Measurements from ENCODE around the gene OSBP2. TPM values are rescaled to one million over a fixed set of nuclear protein-coding genes. Genes with fewer than 3 reads are reported as not detected.

Gene OSBP2
- total and polyA plus RNA-seq, 2 of the 13 experiments (the other 11 are each of a cell fraction or from before 2014, with no cell fraction given), result 5.0 to 7.7 TPM

GRCh38 chr22:30881361-30882183, 186.9 kb downstream of the OSBP2 start (continued):
- no peak for TF ChIP-seq ZNF446 (CRISPR knock-in tag; IDR thresholded peaks at IDR 0.05)
- no peak for TF ChIP-seq TAF1 (CRISPR knock-in tag; IDR thresholded peaks at IDR 0.05)
- TF ChIP-seq, protein P1, sequence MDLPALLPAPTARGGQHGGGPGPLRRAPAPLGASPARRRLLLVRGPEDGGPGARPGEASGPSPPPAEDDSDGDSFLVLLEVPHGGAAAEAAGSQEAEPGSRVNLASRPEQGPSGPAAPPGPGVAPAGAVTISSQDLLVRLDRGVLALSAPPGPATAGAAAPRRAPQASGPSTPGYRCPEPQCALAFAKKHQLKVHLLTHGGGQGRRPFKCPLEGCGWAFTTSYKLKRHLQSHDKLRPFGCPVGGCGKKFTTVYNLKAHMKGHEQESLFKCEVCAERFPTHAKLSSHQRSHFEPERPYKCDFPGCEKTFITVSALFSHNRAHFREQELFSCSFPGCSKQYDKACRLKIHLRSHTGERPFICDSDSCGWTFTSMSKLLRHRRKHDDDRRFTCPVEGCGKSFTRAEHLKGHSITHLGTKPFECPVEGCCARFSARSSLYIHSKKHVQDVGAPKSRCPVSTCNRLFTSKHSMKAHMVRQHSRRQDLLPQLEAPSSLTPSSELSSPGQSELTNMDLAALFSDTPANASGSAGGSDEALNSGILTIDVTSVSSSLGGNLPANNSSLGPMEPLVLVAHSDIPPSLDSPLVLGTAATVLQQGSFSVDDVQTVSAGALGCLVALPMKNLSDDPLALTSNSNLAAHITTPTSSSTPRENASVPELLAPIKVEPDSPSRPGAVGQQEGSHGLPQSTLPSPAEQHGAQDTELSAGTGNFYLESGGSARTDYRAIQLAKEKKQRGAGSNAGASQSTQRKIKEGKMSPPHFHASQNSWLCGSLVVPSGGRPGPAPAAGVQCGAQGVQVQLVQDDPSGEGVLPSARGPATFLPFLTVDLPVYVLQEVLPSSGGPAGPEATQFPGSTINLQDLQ (CRISPR knock-in tag; IDR thresholded peaks at IDR 0.05), result no peak
- TF ChIP-seq, protein P2, sequence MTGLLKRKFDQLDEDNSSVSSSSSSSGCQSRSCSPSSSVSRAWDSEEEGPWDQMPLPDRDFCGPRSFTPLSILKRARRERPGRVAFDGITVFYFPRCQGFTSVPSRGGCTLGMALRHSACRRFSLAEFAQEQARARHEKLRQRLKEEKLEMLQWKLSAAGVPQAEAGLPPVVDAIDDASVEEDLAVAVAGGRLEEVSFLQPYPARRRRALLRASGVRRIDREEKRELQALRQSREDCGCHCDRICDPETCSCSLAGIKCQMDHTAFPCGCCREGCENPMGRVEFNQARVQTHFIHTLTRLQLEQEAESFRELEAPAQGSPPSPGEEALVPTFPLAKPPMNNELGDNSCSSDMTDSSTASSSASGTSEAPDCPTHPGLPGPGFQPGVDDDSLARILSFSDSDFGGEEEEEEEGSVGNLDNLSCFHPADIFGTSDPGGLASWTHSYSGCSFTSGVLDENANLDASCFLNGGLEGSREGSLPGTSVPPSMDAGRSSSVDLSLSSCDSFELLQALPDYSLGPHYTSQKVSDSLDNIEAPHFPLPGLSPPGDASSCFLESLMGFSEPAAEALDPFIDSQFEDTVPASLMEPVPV (CRISPR knock-in tag; IDR thresholded peaks at IDR 0.05), result no peak
- TF ChIP-seq ZFP36L2 (CRISPR knock-in tag; IDR thresholded peaks at IDR 0.05), result no peak
- TF ChIP-seq ZNF607 (CRISPR knock-in tag; IDR thresholded peaks at IDR 0.05; ENCODE audit: borderline replicate concordance), result peak; percentile 38; the same call in 1 of the 2 replicates
- TF ChIP-seq, protein P3, sequence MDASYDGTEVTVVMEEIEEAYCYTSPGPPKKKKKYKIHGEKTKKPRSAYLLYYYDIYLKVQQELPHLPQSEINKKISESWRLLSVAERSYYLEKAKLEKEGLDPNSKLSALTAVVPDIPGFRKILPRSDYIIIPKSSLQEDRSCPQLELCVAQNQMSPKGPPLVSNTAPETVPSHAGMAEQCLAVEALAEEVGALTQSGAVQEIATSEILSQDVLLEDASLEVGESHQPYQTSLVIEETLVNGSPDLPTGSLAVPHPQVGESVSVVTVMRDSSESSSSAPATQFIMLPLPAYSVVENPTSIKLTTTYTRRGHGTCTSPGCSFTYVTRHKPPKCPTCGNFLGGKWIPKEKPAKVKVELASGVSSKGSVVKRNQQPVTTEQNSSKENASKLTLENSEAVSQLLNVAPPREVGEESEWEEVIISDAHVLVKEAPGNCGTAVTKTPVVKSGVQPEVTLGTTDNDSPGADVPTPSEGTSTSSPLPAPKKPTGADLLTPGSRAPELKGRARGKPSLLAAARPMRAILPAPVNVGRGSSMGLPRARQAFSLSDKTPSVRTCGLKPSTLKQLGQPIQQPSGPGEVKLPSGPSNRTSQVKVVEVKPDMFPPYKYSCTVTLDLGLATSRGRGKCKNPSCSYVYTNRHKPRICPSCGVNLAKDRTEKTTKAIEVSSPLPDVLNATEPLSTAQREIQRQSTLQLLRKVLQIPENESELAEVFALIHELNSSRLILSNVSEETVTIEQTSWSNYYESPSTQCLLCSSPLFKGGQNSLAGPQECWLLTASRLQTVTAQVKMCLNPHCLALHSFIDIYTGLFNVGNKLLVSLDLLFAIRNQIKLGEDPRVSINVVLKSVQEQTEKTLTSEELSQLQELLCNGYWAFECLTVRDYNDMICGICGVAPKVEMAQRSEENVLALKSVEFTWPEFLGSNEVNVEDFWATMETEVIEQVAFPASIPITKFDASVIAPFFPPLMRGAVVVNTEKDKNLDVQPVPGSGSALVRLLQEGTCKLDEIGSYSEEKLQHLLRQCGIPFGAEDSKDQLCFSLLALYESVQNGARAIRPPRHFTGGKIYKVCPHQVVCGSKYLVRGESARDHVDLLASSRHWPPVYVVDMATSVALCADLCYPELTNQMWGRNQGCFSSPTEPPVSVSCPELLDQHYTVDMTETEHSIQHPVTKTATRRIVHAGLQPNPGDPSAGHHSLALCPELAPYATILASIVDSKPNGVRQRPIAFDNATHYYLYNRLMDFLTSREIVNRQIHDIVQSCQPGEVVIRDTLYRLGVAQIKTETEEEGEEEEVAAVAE (CRISPR knock-in tag; IDR thresholded peaks at IDR 0.05; ENCODE audit: borderline replicate concordance), result no peak
- no peak for TF ChIP-seq LRRFIP1 (CRISPR knock-in tag; conservative IDR thresholded peaks at IDR 0.05)
- TF ChIP-seq MXD1 (CRISPR knock-in tag; IDR thresholded peaks at IDR 0.05), result peak; percentile 16; the same call in 1 of the 2 replicates
- TF ChIP-seq, protein P4, sequence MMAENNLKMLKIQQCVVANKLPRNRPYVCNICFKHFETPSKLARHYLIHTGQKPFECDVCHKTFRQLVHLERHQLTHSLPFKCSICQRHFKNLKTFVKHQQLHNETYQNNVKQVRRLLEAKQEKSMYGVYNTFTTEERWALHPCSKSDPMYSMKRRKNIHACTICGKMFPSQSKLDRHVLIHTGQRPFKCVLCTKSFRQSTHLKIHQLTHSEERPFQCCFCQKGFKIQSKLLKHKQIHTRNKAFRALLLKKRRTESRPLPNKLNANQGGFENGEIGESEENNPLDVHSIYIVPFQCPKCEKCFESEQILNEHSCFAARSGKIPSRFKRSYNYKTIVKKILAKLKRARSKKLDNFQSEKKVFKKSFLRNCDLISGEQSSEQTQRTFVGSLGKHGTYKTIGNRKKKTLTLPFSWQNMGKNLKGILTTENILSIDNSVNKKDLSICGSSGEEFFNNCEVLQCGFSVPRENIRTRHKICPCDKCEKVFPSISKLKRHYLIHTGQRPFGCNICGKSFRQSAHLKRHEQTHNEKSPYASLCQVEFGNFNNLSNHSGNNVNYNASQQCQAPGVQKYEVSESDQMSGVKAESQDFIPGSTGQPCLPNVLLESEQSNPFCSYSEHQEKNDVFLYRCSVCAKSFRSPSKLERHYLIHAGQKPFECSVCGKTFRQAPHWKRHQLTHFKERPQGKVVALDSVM (CRISPR knock-in tag; IDR thresholded peaks at IDR 0.05), result 0 out of 2 replicates have a peak, but pooled peaks have one; percentile 29
- TF ChIP-seq HMGA1 (CRISPR knock-in tag; conservative IDR thresholded peaks at IDR 0.05), result no peak
- no peak for TF ChIP-seq HOXA9 (CRISPR knock-in tag; IDR thresholded peaks at IDR 0.05; ENCODE audit: borderline replicate concordance)
- TF ChIP-seq JUN (CRISPR knock-in tag; IDR thresholded peaks at IDR 0.05), result no peak
